ENCODE measurements around the gene PLPP2. TPM values are rescaled to one million over a fixed set of nuclear protein-coding genes. Genes with fewer than 3 reads are reported as not detected.

Gene PLPP2
- total RNA-seq, 1 experiment from 2014 or later = 67.0 TPM

DNA sequence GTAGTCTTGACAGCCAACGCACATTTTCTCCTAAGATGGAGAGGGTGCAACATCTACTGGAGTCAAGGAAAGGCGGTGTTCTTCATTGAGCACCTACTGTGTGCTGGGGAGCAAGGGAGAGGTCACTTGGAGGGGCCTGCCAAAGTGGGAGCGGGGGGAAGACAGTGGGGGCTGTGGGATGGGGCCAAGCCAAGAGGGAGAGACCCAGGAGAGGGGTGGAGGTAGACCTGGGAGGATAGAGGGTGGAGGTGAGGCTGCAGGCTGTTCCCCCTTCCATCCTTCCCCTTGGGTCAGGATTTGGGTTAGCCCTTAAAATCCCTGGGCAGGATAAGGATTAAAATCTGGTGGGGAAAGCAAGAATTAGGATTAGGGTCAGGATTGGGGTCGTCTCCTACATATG, 1.7 kb upstream of the PLPP2 start:
- no peaks in the 10 kb centered on the region for H3K9me3 ChIP-seq (ENCODE audit: control insufficient read depth, insufficient read depth, low read depth, low read length)
- no peak overlapping the region for H3K4me3 ChIP-seq (ENCODE audit: low read depth in 2 of 2, low read length in 2 of 2)
- no peak overlapping the region for H3K27ac ChIP-seq (ENCODE audit: low read length)
- BruUV-seq (replicated peaks) = no TSS peak
- TF ChIP-seq SIN3A (IDR thresholded peaks at IDR 0.05; ENCODE audit: borderline replicate concordance, insufficient read depth, low read depth, low read length) = no peak
- TF ChIP-seq CTCF (IDR thresholded peaks at IDR 0.05) = no peak
- TF ChIP-seq REST (IDR thresholded peaks at IDR 0.05; ENCODE audit: insufficient read depth in 1 of 2, low read depth in 2 of 2, low read length in 1 of 2) = no peak
- TF ChIP-seq TCF7L2 (IDR thresholded peaks at IDR 0.05; ENCODE audit: low read depth, low read length) = no peak
- TF ChIP-seq POLR2AphosphoS5 (IDR thresholded peaks at IDR 0.05; ENCODE audit: low read depth, low read length) = no peak
- intact Hi-C loops (cut with micrococcal nuclease; ENCODE audit: unreplicated experiment) = no loop called here
- CTCF ChIA-PET = interaction anchor here (0.8 kb wide), 1 partner anchor 20 kb away, joined by 4 read pairs; no protein-coding TSS in a partner anchor
- no peak for ATAC-seq
- in situ Hi-C loops (cut with HindIII; ENCODE audit: low pct_unique_long_range_greater_than_20kb, low sequenced_read_pairs) = no loop called here
- peaks cover 14% of the 10 kb centered on the region for H3K4me1 ChIP-seq (ENCODE audit: control insufficient read depth, insufficient read depth, low read length)
- no peaks in the 10 kb centered on the region for H3K27me3 ChIP-seq (ENCODE audit: control insufficient read depth, insufficient read depth, low read length)
- POLR2A ChIA-PET = no interaction called here
- no peaks in the 10 kb centered on the region for H3K36me3 ChIP-seq (ENCODE audit: control insufficient read depth, insufficient read depth, low read length)
- DNase-seq (ENCODE audit: low read depth, low spot score) = no peak

DNA sequence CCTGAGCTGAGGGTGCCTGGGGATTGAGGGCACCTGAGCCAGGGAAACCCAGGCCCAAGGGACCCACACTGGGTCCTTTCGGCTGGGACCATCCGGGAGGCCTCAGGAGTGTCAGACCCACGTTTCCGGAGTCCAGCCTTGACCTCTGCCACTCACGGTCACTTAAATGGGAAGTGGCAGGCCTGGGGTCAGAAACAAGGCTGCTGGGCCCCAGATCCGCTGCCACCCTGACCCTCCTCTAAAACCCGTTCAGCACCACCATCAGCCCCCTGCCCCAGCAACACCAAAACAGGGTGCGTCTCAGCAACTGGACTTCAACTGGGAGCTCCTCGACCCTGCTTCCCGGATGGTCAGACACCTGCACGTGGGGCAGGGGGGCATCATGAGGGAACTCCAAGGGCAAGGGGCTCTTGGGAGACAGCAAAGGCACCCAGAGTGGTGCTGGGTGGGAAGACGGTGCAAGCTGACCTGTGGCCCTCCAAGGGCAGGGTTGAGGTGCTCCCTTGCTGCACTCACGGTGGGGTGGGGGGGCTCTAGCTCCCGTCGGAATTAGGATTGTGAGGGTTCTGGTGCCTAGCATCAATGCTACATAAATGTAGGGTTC, 1.2 kb upstream of the PLPP2 start:
- CTCF ChIA-PET = no interaction called here
- no peak overlapping the region for H3K27ac ChIP-seq (ENCODE audit: low read length)
- intact Hi-C loops (cut with micrococcal nuclease; ENCODE audit: unreplicated experiment) (no loop called here), in situ Hi-C loops (cut with HindIII; ENCODE audit: low pct_unique_long_range_greater_than_20kb, low sequenced_read_pairs) (no loop called here)
- H3K27me3 ChIP-seq (ENCODE audit: control insufficient read depth, insufficient read depth, low read length) = no peaks in the 10 kb centered on the region
- TF ChIP-seq CTCF (IDR thresholded peaks at IDR 0.05) = no peak
- TF ChIP-seq SIN3A (IDR thresholded peaks at IDR 0.05; ENCODE audit: borderline replicate concordance, insufficient read depth, low read depth, low read length) = no peak
- TF ChIP-seq REST (IDR thresholded peaks at IDR 0.05; ENCODE audit: insufficient read depth in 1 of 2, low read depth in 2 of 2, low read length in 1 of 2) = no peak
- TF ChIP-seq TCF7L2 (IDR thresholded peaks at IDR 0.05; ENCODE audit: low read depth, low read length) = no peak
- TF ChIP-seq POLR2AphosphoS5 (IDR thresholded peaks at IDR 0.05; ENCODE audit: low read depth, low read length) = no peak
- H3K4me3 ChIP-seq (ENCODE audit: low read depth in 2 of 2, low read length in 2 of 2) = no peak overlapping the region
- no peak for DNase-seq (ENCODE audit: low read depth, low spot score)
- POLR2A ChIA-PET = no interaction called here
- no peaks in the 10 kb centered on the region for H3K36me3 ChIP-seq (ENCODE audit: control insufficient read depth, insufficient read depth, low read length)
- peaks cover 14% of the 10 kb centered on the region for H3K4me1 ChIP-seq (ENCODE audit: control insufficient read depth, insufficient read depth, low read length)
- BruUV-seq (replicated peaks) = no TSS peak
- no peak for ATAC-seq
- no peaks in the 10 kb centered on the region for H3K9me3 ChIP-seq (ENCODE audit: control insufficient read depth, insufficient read depth, low read depth, low read length)
